Skeletal muscle satellite cell (primary cell): ENCODE results near the gene ARGLU1.

Source experiments
- H3K27me3 ChIP-seq: 2 replicates; pipeline ENCODE4 v1.7.0; 2013; ENCODE audit warnings: low read length; ENCODE audit not compliant: control insufficient read depth, insufficient read depth
- H3K36me3 ChIP-seq: 2 replicates; pipeline ENCODE4 v1.7.0; 2013; ENCODE audit warnings: mild to moderate bottlenecking, control low read depth, low read length; ENCODE audit not compliant: insufficient read depth
- H3K4me1 ChIP-seq: 2 replicates; pipeline ENCODE4 v1.7.0; 2013; ENCODE audit warnings: low read length; ENCODE audit not compliant: control insufficient read depth, insufficient read depth
- H3K4me2 ChIP-seq: 2 replicates; pipeline ENCODE4 v1.7.0; 2013; ENCODE audit warnings: mild to moderate bottlenecking, low read length
- H3K4me3 ChIP-seq: 2 replicates; pipeline ENCODE4 v1.7.0; 2013; ENCODE audit warnings: low read length
- H3K9ac ChIP-seq: 2 replicates; pipeline ENCODE4 v1.7.0; 2013; ENCODE audit warnings: mild to moderate bottlenecking, low read depth, low read length, moderate library complexity
- H3K9me3 ChIP-seq: replicated peaks from 2 replicates; pipeline ENCODE4 v1.7.0; 2013; ENCODE audit warnings: mild to moderate bottlenecking, control low read depth, low read length

Gene ARGLU1

GRCh38 chr13:106494506-106494905, 73.4 kb downstream of the ARGLU1 start:
- Histone ChIP-seq H3K36me3 (peaks cover 64% of the 10 kb centered on the region), H3K4me3 (no peak overlapping the region), H3K9me3 (no peaks in the 10 kb centered on the region), H3K9ac (no peak overlapping the region), H3K27me3 (no peaks in the 10 kb centered on the region), H3K4me1 (peaks cover 6% of the 10 kb centered on the region), H3K4me2 (no peak overlapping the region)

GRCh38 chr13:106493533-106494220, 74.3 kb downstream of the ARGLU1 start:
- Histone ChIP-seq H3K4me3 (no peak overlapping the region), H3K27me3 (no peaks in the 10 kb centered on the region), H3K4me1 (no peaks in the 10 kb centered on the region), H3K9ac (no peak overlapping the region), H3K9me3 (no peaks in the 10 kb centered on the region), H3K4me2 (no peak overlapping the region), H3K36me3 (peaks cover 70% of the 10 kb centered on the region)

GRCh38 chr13:106492588-106493475, 75.1 kb downstream of the ARGLU1 start:
- H3K9me3 ChIP-seq = no peaks in the 10 kb centered on the region
- H3K4me2 ChIP-seq = no peak overlapping the region
- peaks cover 70% of the 10 kb centered on the region for H3K36me3 ChIP-seq
- no peak overlapping the region for H3K9ac ChIP-seq
- no peak overlapping the region for H3K4me3 ChIP-seq
- no peaks in the 10 kb centered on the region for H3K4me1 ChIP-seq
- H3K27me3 ChIP-seq = no peaks in the 10 kb centered on the region

DNA sequence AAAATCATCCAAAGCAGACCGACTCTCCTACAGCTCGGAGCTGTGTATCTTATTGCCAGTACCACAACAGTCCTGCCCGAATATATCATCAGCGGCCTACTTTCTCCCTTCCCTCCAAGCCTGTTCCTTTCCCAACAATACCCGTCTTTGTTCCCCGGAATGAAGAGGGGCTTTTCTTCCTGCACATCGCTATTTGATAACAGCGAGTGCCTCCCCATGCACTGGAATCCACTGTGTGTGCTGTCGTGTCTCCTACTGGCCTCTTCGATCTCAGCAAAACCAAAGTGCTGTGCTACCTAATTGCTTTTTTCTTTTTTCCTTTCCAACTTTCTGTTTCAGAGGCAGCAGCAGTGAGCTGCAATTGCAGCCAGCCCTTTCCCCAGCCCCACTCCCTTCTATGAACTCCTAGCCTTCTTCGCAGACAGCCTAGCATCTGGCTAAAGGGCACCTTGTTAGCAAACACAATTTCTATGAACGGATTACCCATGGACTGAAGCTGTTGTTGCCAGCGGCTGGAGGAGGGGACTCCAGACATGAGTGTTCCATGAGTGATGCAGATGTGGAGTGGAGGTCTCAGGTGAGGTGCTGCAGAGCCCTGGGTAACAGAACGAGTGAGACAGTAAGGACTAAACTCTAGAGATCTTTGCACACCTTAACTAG, 75.9 kb downstream of the ARGLU1 start:
- Histone ChIP-seq H3K4me1 (no peaks in the 10 kb centered on the region), H3K4me3 (no peak overlapping the region), H3K9ac (no peak overlapping the region), H3K27me3 (no peaks in the 10 kb centered on the region), H3K36me3 (peaks cover 69% of the 10 kb centered on the region), H3K4me2 (no peak overlapping the region), H3K9me3 (no peaks in the 10 kb centered on the region)
